Esophagus squamous epithelium (tissue), 5 donors: ENCODE results near the gene RBM20. TPM values are rescaled to one million over a fixed set of nuclear protein-coding genes. Genes with fewer than 3 reads are reported as not detected.

Experiments used
- DNase-seq: peaks from one replicate; lab custom pipeline; 2025; lab: John Stamatoyannopoulos, UW
- H3K27ac ChIP-seq, 4 donors: fragments of 200-600 bp; sonication (generic); one replicate each; pipeline ENCODE4 v1.5.1; 2016 to 2019; ENCODE audit warnings: mild to moderate bottlenecking in 1 of 4
- H3K27me3 ChIP-seq, 4 donors: fragments of 200-600 bp; sonication (generic); 1 replicate in 3 of 4; 2 replicates in 1 of 4; pipeline versions ENCODE4 v1.5.1 to v1.6.0; 2017 to 2021; ENCODE audit warnings: antibody characterized with exemption in 1 of 4
- H3K36me3 ChIP-seq, 3 donors: fragments of 200-600 bp; sonication (generic); one replicate each; pipeline ENCODE4 v1.5.1; 2016 to 2019
- H3K4me1 ChIP-seq, 3 donors: fragments of 200-600 bp; sonication (generic); one replicate each; pipeline ENCODE4 v1.5.1; 2017 to 2019
- H3K4me3 ChIP-seq, 4 donors: fragments of 200-600 bp; sonication (generic); 1 replicate in 3 of 4; 2 replicates in 1 of 4; pipeline ENCODE4 v1.5.1; 2016 to 2019; ENCODE audit warnings: mild to moderate bottlenecking in 2 of 4, moderate library complexity in 1 of 4
- H3K9me3 ChIP-seq, 3 donors: fragments of 200-600 bp; sonication (generic); one replicate each; pipeline ENCODE4 v1.5.1; 2016 to 2019
- CTCF ChIP-seq, 6 experiments: fragments of 450-650 bp in 4 of 6; fragments of 200-600 bp in 2 of 6; sonication (generic) in 2 of 6; IDR thresholded peaks; one replicate each; pipeline ENCODE4 v1.5.1; 2016 to 2019; ENCODE audit warnings: antibody characterized with exemption in 6 of 6, mild to moderate bottlenecking in 4 of 6, moderate library complexity in 4 of 6
- POLR2A ChIP-seq, 4 donors: fragments of 450-650 bp; IDR thresholded peaks; one replicate each; pipeline ENCODE4 v1.6.1; 2017; ENCODE audit warnings: antibody characterized with exemption in 4 of 4, mild to moderate bottlenecking in 4 of 4, moderate library complexity in 3 of 4
- WGBS, 2 donors: methylation state at CpG; one replicate each; pipeline ENCODE4 v1.1.5; 2018; 5-methylcytosine and 5-hydroxymethylcytosine counted together
- intact Hi-C: fragments of 100-400 bp; cut with DNase I; formaldehyde crosslinking; loops from one replicate; pipeline ENCODE4 v1.15.0; 2022
- total RNA-seq, 4 donors: library from RNA; depleted of rRNA; stranded (reverse); fragments of >200 nt; gene quantifications; one replicate each; pipeline ENCODE4 v1.1.0, GENCODE V29; 2016
- donor health status: DM: yes; HTN: yes; CAD: no.

The RBM20 gene
- total RNA-seq, 4 donors from 2014 or later, result 2.1 to 10.3 (median 3.7) TPM

- intact Hi-C loops, result no loop called here
- H3K4me3 ChIP-seq, result no peak overlapping the region
- no peaks in the 10 kb centered on the region for H3K9me3 ChIP-seq
- DNase-seq, result no peak
- no peaks in the 10 kb centered on the region for H3K27me3 ChIP-seq
- H3K36me3 ChIP-seq, result no peaks in the 10 kb centered on the region
- TF ChIP-seq POLR2A (IDR thresholded peaks at IDR 0.05) (no peak), CTCF (IDR thresholded peaks at IDR 0.05) (no peak)
- no peak overlapping the region for H3K27ac ChIP-seq
- peaks cover 0 to 25% (median 2%) of the 10 kb centered on the region in 3 donors for H3K4me1 ChIP-seq
- WGBS, 2 donors, result 82 to 92% methylated on average over 4 of the region's 4 CpGs
Observed at GRCh38 chr10:110753462-110753861, 109.3 kb downstream of the RBM20 start.

- Histone ChIP-seq H3K36me3 (no peaks in the 10 kb centered on the region), H3K4me3 (no peak overlapping the region), H3K27me3 (no peaks in the 10 kb centered on the region), H3K4me1 (peaks cover 9 to 35% (median 12%) of the 10 kb centered on the region in 3 donors), H3K9me3 (no peaks in the 10 kb centered on the region), H3K27ac (no peak overlapping the region)
- WGBS, 2 donors, result 67 to 79% methylated on average over 3 of the region's 3 CpGs
- no peak for DNase-seq
- intact Hi-C loops, result no loop called here
- TF ChIP-seq CTCF (IDR thresholded peaks at IDR 0.05), result no peak
- TF ChIP-seq POLR2A (IDR thresholded peaks at IDR 0.05), result no peak
Observed at GRCh38 chr10:110754375-110755105, 110.4 kb downstream of the RBM20 start.

- TF ChIP-seq POLR2A (IDR thresholded peaks at IDR 0.05) (no peak), CTCF (IDR thresholded peaks at IDR 0.05) (no peak)
- WGBS, 2 donors, result 55 to 59% methylated on average over 6 of the region's 6 CpGs
- H3K4me3 ChIP-seq, result no peak overlapping the region
- H3K9me3 ChIP-seq, result no peaks in the 10 kb centered on the region
- no peak for DNase-seq
- peaks cover 9 to 42% (median 19%) of the 10 kb centered on the region in 3 donors for H3K4me1 ChIP-seq
- intact Hi-C loops, result no loop called here
- H3K27me3 ChIP-seq, result no peaks in the 10 kb centered on the region
- H3K36me3 ChIP-seq, result no peaks in the 10 kb centered on the region
- H3K27ac ChIP-seq, result no peak overlapping the region
Observed at GRCh38 chr10:110755781-110756180, 111.6 kb downstream of the RBM20 start.

GRCh38 chr10:110756876-110757275, 112.7 kb downstream of the RBM20 start:
- TF ChIP-seq POLR2A (IDR thresholded peaks at IDR 0.05) (no peak), CTCF (IDR thresholded peaks at IDR 0.05) (no peak)
- H3K27ac ChIP-seq, result peak overlapping the region in 1 of 4 donors; percentile 19
- H3K27me3 ChIP-seq, result no peaks in the 10 kb centered on the region
- no peak overlapping the region for H3K4me3 ChIP-seq
- peaks cover 9 to 42% (median 19%) of the 10 kb centered on the region in 3 donors for H3K4me1 ChIP-seq
- H3K36me3 ChIP-seq, result no peaks in the 10 kb centered on the region
- intact Hi-C loops, result no loop called here
- no peaks in the 10 kb centered on the region for H3K9me3 ChIP-seq
- DNase-seq, result no peak

- intact Hi-C loops, result no loop called here
- Histone ChIP-seq H3K9me3 (no peaks in the 10 kb centered on the region), H3K4me1 (peaks cover 9 to 42% (median 19%) of the 10 kb centered on the region in 3 donors), H3K36me3 (no peaks in the 10 kb centered on the region), H3K27ac (no peak overlapping the region), H3K4me3 (no peak overlapping the region), H3K27me3 (no peaks in the 10 kb centered on the region)
- no peak for DNase-seq
- WGBS, 2 donors, result 82 to 89% methylated on average over 1 of the region's 1 CpG
- no peak for TF ChIP-seq POLR2A (IDR thresholded peaks at IDR 0.05)
- TF ChIP-seq CTCF (IDR thresholded peaks at IDR 0.05), result no peak
Observed at GRCh38 chr10:110757586-110757985, 113.5 kb downstream of the RBM20 start.
